HG03575 (cell line): ENCODE measurements around the gene CFAP43.
"Not testable (repeated sequence)": the region's sequence is repeated elsewhere in the genome, so short reads cannot be mapped to it uniquely, and the experiment has no call there.

Experiments
- ATAC-seq: cut with Tn5 transposase; IDR thresholded peaks from one replicate; pipeline ENCODE4 v1.9.1; 2021; ENCODE audit not compliant: unreplicated experiment, insufficient number of reproducible peaks, low FRiP score; ENCODE audit errors: extremely low read depth

Gene CFAP43

DNA sequence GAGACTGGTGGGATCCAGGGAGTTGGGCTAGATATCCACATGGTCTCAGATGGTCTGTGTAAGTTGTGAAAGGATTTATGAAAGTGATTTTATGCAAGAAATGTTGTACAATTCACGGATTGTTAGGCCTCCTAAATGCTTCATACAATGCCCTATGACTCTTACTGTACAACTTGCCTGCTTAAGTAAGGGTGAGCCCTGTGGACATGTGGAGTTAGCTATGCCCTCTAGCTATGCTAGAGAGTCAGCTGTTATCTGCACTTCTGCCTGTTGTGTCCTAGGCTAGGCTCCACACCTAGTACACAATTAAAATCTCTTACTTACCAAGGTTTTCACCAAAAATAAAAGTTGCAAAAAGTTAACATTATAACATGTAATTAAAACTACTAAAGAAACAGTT is 1.7 kb upstream of the CFAP43 start:
- ATAC-seq: no peak

DNA sequence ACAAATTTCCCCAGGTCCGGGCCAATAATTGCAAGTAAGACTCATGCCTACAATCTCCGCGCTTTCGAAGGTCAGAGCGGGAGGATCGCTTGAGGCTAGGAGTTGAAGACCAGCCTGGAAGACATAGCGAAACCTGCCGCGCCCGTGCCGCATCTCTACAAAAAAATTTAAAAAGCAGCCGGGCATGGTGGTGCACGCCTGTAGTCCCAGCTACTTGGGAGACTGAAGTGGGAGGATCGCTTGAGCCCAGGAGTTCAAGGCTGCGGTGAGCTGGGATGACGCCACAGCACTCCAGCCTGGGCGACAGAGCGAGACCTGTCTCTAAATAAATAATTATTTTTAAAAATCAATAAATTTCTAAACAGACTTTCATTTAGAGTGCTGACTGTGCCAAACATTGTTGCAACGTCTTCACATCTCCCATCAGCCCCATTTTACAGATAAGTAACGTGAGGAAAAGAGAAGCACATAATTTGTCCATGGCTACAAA is 494 bp upstream of the CFAP43 start:
- ATAC-seq: no peak

DNA sequence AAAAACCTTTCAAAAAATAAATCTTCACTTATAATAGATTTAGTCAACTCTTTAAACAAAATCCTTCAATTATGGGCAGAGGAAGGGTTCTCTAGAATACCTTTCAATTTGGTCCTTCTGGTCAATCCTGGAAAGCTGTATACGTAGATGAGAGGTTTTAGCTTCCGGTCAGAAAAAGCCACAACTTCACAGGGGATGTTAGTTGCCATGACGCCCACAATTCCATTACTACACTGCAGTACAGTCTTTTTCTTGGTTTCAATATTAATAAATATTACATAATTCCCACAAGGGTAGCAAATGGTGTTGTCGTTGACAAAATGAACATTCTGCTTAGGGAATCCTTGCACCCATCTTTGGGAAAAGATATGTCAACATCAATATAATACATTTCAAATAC is 1.7 kb downstream of the CFAP43 start:
- no peak for ATAC-seq

DNA sequence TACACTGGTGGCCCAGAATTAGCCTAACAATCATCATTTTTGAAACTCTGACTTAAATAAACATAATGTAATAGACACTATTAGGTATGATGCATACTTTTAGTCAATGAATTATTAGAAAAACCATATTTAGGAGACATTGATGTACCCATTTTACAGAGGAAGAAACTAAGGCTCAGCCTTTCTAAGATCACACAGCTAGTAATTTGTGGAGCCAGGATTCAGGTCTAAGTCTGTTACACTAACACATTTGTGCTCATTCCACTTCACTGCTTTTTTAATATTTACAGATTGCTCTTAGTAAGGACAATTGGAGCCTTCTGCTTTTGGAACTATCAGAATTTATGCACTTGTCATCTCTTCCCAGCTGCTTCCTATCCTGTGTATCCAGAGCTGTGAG is 8.9 kb downstream of the CFAP43 start:
- ATAC-seq: no peak

DNA sequence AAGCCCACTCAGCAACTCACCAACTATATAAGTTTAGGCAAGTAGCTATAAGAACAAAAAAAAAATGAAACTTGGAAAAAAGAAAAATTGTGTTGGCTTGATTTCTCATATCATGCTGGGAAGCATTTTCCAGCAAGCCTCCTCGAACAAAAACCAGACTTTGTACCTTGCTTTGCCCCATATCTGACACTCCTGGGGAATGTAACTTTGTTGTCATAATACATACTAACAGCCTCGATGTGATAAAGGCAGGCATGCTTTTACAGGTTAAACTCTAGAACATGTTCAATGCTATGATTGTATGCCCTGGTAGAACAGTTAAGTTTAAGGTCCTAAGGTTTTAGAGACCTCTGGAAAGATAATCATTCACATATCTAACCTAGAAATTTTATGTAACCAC is 11.6 kb downstream of the CFAP43 start:
- no peak for ATAC-seq

DNA sequence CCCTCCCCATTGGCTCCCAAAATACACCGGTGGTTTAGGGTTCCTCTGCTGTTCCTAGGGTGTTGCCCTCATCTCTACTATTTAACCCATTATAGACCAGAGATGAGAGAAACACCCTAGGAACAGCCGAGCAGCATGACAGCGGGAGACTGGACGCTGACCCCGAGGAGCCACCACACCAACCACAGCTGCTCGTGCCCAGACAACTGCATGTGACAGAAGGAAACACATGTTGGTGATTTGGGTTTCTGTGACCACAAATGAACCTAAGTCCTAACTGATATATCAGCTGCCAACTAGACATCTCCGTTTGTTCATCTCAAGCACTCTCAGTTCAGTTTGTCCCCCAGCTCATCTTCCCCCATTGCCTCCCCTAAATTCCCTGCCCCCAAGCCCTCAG is 13.4 kb downstream of the CFAP43 start:
- no peak for ATAC-seq

DNA sequence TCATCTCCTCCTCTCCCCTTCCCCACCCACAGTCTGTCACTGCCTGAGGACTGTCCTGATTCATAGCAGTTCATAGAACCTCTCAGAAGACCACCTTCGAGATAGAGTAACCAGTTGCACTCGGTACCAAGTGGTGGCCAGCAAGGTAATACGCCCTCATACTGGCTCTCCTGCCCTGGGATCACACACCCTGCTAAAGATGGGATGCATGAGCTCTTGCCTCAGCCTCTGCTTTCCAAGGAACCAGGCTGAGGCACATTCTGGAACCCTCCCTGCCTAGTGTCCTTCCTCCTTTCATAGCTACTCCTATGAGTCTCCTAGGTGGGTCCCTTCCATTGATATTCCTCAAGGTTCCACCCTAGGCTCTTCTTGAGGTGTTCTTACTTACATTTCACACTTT is 15.5 kb downstream of the CFAP43 start:
- ATAC-seq: no peak

DNA sequence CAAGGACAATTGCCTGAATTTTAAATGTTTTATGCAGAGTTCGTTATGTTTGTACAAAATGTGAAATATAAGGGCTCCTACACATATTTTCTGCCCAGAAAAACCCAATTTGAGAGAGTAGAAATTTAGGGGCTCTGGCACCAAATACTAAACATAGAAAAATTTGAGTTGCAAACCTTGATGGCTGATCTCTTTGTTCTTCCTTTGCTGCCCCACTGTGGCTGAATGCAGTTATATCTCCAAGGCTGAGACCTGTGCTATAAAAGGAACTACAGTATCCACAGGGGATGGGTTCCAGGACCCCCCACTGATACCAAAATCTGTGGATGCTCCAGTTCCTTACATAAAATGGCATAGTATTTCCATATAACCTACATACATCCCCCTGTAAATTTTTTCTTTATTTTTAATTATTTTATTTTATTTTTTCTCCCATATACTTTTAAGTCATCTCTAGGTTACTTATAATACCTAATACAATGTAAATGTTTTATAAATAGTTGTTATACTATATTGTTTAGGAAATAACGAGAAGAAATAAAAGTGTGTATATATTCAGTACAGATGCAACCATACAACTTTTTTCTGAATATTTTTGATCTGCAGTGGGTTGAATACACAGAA is 22.5 kb downstream of the CFAP43 start:
- no peak for ATAC-seq

DNA sequence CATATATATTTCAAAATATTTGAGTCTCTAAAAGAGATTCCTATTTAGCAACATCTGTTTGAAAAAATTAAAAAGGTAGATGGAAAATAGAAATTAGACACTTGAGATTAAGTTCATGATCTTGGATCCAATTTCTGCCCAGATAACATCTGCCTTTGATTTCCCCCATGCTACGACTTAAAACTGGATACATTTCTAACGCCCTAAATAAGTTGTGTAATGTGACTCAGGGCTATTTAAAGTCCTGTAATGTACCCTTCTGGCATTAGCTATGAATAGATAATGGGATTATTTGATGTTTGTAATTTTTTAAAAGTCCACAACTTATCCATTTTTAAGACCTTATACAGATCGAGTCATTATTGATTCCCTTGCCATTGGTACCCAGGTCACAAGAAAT is 23.4 kb downstream of the CFAP43 start:
- ATAC-seq: no peak

DNA sequence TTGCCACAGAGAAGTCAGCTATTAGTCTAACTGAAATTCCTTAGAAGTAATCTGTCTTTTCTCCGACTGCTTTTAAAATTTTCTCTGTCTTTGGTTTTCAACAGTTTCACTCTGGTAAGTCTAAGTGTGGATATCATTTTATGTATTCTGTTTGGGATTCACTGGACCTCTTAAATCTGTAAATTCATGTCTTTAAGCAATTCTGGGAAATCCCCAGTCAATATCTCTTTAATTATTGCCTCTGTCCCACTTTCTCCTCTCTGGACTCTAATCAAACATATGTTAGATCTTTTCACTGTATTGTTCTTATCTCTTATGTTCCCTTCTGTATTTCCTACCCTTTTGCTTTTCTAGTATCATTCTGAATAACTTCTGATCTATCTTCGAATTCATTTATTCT is 29.9 kb downstream of the CFAP43 start:
- ATAC-seq: no peak

DNA sequence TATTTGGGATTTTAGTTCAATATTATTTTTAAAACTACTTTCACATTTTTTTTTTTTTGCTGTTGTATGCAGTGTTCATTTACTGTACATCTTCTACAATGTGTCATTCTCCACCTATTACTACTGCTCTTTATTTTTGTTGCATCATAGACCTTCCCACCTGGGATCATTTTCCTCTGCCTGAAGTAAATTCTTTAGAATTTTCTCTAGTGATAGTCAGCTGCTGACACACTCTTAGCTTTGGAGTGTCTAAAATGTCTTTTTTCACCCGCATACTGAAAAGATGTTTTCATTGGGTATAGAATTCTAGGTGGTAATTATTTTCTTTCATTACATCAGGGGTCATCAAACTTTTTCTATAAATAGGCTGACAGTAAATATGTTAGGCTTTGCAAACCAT is 30.5 kb downstream of the CFAP43 start:
- ATAC-seq: no peak

DNA sequence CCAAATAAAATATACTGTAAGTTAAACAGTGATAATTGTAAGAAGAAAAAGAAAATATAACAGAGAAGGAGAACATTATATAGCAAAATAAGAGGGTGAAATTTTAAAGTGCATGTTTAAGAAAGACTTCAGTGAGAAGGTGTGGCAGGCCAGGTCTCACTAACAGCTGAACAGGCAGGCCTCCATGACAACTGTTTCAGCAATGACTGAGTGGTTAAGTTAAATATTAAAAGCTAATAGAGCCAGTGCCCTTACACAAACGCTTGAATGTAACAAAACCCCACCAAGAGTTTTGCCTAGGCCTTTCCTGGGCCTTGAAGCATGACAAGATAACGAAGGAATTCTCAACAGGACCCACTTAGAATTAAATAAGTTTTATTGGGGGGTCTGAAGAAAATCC is 32.6 kb downstream of the CFAP43 start:
- no peak for ATAC-seq

DNA sequence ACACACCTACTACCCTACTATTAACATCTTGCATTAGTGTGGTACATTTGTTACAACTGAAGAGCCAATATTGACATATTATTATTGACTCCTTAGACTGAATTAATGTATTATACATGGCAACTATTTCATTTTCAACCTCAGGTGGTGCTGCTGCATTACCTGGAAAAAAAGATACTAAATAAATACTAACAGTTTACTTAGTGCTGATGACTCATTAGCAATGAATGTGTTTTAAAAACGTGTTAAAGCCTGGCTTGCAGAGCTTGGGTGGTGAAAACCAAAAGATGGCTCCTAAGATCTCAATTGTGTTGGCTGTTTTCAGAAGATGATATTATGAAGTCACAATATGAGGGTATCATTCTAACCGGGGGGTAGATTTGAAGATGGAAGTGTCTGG is 34.8 kb downstream of the CFAP43 start:
- ATAC-seq: no peak

DNA sequence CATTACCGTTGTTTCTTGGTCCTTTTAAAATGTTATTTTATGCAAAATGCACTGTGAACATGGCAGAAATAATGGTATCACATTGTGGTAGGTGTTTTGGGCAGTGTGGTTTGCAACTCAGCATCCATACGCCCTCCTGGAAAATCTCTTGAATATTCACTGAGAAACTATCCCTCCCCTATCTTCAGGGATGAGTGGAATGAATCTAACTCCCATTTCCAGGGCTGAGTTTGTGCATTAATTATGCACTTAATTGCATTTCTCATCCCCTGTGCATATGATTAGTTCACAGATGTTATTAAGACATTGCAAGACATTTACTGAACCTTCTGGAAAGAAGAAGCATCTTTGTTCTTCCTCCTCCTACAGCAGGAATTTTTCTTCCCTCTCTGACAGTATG is 36.5 kb downstream of the CFAP43 start:
- no peak for ATAC-seq

DNA sequence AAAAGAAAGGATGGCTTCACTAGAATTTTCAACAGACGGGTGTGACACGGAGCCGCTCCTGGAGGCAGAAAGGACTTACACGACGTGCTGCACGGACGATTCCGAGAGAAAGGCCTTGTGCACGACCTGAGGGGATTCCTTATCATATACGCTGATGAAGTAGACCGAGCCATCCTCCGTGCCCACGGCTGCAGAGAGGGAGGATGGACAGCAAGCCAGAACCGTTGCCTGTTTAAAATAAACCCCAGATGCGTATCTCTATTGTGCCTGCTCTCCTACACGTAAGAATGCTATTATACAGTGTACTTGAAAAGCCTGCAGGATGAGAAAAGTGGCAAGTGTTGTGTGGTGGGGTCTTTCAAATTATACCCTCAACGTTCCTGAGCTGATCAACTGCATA is 38.4 kb downstream of the CFAP43 start:
- ATAC-seq: no peak

DNA sequence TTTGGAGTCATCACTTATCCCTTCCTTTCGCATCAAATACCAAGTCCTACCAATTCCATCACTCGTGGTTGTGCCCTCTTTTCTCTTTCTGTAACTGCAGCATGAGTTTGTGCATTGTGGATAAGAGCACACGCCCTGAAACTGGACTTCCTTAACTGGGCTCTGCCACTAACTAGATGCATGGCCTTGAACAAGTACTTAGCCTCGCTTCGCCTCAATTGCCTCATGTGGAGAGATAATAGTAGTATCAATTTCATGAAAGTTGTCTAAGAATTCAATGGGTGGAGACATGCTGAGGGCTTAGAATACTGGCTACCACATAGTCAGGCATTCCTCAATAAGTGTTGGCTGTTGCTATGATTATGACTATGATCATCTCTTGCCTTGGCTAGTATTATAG is 41.5 kb downstream of the CFAP43 start:
- no peak for ATAC-seq

DNA sequence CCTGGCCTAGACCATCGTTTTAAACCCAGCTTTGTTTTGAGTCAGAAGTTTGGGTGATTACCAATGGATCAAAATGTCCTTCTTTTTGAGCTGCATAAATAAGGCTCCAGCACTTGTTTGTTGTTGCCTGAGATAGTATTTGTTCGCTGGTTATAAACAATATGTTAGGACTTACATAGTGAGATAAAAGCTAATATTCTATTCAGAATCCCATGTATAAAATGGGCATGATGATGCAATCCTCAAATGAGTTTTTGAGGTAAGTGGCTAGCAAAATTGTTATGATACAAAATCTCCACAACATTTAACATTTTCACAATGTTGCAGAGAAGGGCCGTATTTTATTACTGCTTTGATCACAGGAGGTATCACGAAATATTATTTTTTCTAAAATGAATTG is 48.5 kb downstream of the CFAP43 start:
- no peak for ATAC-seq

DNA sequence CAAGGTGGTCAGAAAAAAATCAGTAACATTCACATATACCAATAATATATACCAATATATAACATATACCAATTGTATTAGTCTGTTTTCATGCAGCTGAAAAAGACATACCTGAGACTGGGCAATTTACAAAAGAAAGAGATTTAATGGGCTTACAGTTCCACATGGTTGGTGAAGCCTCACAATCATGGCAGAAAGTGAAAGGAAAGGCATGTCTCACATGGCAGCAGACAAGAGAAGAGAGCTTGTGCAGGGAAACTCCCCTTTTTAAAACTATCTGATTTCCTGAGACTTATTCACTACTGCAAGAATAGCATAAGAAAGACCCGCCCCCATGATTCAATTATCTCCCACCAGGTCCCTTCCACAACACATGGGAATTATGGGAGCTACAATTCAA is 58.0 kb downstream of the CFAP43 start:
- not testable (repeated sequence) for ATAC-seq

DNA sequence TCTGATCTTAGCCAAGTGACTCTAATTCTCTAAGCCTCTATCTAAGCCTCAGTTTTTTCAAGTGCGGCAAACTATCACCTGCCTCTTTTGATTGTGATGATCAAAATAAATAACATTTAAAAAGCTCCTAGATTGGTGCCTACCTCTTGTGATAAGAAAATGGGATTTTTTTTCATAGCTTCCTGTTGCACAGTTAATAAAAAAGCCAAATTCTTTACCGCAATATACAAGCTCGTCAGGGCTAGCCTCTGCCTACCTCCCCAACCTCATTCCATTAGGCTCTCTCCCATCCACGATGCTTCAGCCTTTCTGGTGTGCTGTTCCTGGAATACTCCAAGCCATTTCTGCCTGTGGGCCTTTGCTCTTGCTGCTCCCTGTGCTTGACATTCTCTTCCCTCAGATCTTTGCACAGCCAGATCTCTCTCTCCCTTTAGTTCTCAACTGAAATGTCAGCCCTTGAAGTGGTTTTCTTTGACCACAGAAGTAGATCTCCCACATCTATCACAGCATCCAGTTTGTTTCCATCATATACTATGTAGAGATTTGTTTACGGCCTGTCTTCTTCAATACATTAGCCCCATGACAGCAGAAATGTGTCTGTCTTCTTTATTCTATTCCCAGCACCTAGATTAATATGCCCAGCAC is 61.4 kb downstream of the CFAP43 start:
- no peak for ATAC-seq

DNA sequence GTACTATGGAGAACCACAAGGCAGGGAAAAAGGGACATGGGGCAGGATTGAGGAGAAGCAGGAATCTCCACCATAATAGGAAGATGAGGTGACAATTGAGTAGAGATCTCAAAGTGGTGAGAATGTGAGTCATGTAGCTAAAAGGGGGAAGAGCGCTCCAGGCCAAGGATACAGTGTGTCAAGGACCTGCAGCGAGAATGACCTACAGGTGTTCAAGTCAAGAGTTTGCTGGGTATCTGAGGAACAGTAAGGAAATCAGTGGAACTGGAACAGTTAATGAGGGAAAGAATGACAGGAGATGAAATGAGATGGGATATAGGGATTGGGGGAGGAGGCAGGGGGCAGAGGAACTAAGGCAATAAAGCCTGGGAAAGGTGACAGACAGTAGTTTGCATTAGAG is 76.6 kb downstream of the CFAP43 start:
- no peak for ATAC-seq

DNA sequence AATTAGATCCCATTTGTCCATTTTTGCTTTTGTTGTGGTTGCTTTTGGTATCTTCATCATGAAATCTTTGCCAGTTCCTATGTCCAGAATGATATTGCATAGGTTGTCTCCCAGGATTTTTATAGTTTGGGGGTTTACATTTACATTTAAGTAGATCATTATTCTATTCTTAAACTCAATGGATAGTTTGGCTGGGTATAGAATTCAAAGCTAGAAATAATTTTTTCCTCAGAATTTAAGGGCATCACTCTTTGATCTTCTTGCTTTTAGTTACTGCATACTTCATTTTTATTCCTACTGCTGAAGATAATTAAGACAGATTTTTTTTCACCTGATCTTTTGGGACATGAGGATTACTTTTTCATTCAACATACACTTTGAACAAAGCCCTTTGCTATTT is 80.4 kb downstream of the CFAP43 start:
- no peak for ATAC-seq
